Parathyroid adenoma (tissue), 2 donors: ENCODE measurements around the gene HDAC4.

Experiments
- H2AFZ ChIP-seq: fragments of 300-600 bp; sonication (generic); one replicate; pipeline ENCODE4 v1.7.0; 2017; ENCODE audit warnings: antibody characterized with exemption, mild to moderate bottlenecking
- H3K27ac ChIP-seq: fragments of 300-600 bp; sonication (generic); one replicate; pipeline ENCODE4 v1.7.0; 2017
- H3K27me3 ChIP-seq: fragments of 300-600 bp; sonication (generic); one replicate; pipeline ENCODE4 v1.7.0; 2017; ENCODE audit warnings: low read length; ENCODE audit not compliant: control insufficient read depth, insufficient read depth
- H3K36me3 ChIP-seq: fragments of 300-600 bp; sonication (generic); one replicate; pipeline ENCODE4 v1.7.0; 2017; ENCODE audit warnings: low read length; ENCODE audit not compliant: control insufficient read depth, insufficient read depth
- H3K4me1 ChIP-seq: fragments of 300-600 bp; sonication (generic); one replicate; pipeline ENCODE4 v1.7.0; 2017; ENCODE audit warnings: control low read depth
- H3K4me2 ChIP-seq: fragments of 300-600 bp; sonication (generic); one replicate; pipeline ENCODE4 v1.7.0; 2017; ENCODE audit warnings: low read length
- H3K4me3 ChIP-seq: fragments of 300-600 bp; sonication (generic); one replicate; pipeline ENCODE4 v1.7.0; 2017; ENCODE audit warnings: low read depth, low read length
- H3K79me2 ChIP-seq: fragments of 300-600 bp; sonication (generic); one replicate; pipeline ENCODE4 v1.7.0; 2017; ENCODE audit warnings: control low read depth
- H3K9ac ChIP-seq: fragments of 300-600 bp; sonication (generic); one replicate; pipeline ENCODE4 v1.7.0; 2017; ENCODE audit warnings: mild to moderate bottlenecking
- H3K9me3 ChIP-seq: fragments of 300-600 bp; sonication (generic); one replicate; pipeline ENCODE4 v1.7.0; 2017; ENCODE audit warnings: low read length; ENCODE audit not compliant: control insufficient read depth
- CTCF ChIP-seq: fragments of 300-600 bp; sonication (generic); IDR thresholded peaks from one replicate; pipeline ENCODE4 v1.7.0; 2017; ENCODE audit warnings: antibody characterized with exemption, mild to moderate bottlenecking
- donor health status: primary hyperparathyroidism.

The HDAC4 gene

GRCh38 chr2:239337877-239338484 is 62.8 kb downstream of the HDAC4 start:
- no peak overlapping the region for H3K4me3 ChIP-seq
- no peak overlapping the region for H3K27ac ChIP-seq
- H3K9me3 ChIP-seq: no peaks in the 10 kb centered on the region
- no peak overlapping the region for H3K9ac ChIP-seq
- TF ChIP-seq CTCF: no peak
- H3K79me2 ChIP-seq: peaks cover 2% of the 10 kb centered on the region
- H3K27me3 ChIP-seq: no peaks in the 10 kb centered on the region
- no peaks in the 10 kb centered on the region for H3K4me1 ChIP-seq
- H3K4me2 ChIP-seq: no peak overlapping the region
- no peaks in the 10 kb centered on the region for H3K36me3 ChIP-seq
- no peak overlapping the region for H2AFZ ChIP-seq

- Histone ChIP-seq H3K27me3 (no peaks in the 10 kb centered on the region), H3K9ac (no peak overlapping the region), H2AFZ (no peak overlapping the region), H3K4me2 (no peak overlapping the region), H3K79me2 (peaks cover 2% of the 10 kb centered on the region), H3K4me1 (no peaks in the 10 kb centered on the region), H3K36me3 (no peaks in the 10 kb centered on the region), H3K4me3 (no peak overlapping the region), H3K27ac (no peak overlapping the region), H3K9me3 (no peaks in the 10 kb centered on the region)
- no peak for TF ChIP-seq CTCF
Observed at GRCh38 chr2:239337122-239337876, 63.5 kb downstream of the HDAC4 start.

GRCh38 chr2:239331560-239331959 is 69.3 kb downstream of the HDAC4 start:
- Histone ChIP-seq H3K79me2 (peaks cover 26% of the 10 kb centered on the region), H3K4me2 (no peak overlapping the region), H3K27me3 (no peaks in the 10 kb centered on the region), H3K4me1 (no peaks in the 10 kb centered on the region), H3K36me3 (no peaks in the 10 kb centered on the region), H3K9me3 (no peaks in the 10 kb centered on the region), H2AFZ (no peak overlapping the region), H3K4me3 (no peak overlapping the region), H3K9ac (no peak overlapping the region), H3K27ac (no peak overlapping the region)
- no peak for TF ChIP-seq CTCF

DNA sequence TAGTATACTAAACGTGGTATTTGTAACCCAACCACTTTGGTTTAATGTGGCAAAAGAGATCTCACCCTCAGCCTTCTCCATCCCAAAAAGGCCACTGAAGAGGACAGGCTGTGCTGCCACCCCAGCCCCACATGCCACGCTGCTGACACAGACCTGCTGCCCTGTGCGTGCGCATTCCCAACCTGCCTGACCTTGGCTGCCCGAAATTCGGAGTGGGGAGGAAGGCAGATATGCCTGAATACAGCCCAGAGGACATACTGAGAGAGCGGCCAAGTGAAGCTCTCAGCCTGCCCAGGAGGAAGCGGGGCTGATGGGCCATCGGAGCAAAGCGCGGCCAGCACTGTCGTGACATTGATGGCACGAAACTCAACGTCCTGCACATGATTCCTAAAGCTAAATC is 70.0 kb downstream of the HDAC4 start:
- peaks cover 26% of the 10 kb centered on the region for H3K79me2 ChIP-seq
- H3K9ac ChIP-seq: no peak overlapping the region
- H3K4me1 ChIP-seq: no peaks in the 10 kb centered on the region
- TF ChIP-seq CTCF: no peak
- no peaks in the 10 kb centered on the region for H3K9me3 ChIP-seq
- H3K27me3 ChIP-seq: no peaks in the 10 kb centered on the region
- no peak overlapping the region for H2AFZ ChIP-seq
- H3K36me3 ChIP-seq: no peaks in the 10 kb centered on the region
- no peak overlapping the region for H3K4me2 ChIP-seq
- H3K4me3 ChIP-seq: no peak overlapping the region
- no peak overlapping the region for H3K27ac ChIP-seq
